Fibroblast of skin of right quadriceps (primary cell): ENCODE results near the gene RNF20.
A peak's percentile ranks its signal among the peaks of the same experiment; 100 is the strongest.
"Not testable (repeated sequence)": the region's sequence is repeated elsewhere in the genome, so short reads cannot be mapped to it uniquely, and the experiment has no call there.

Experiments used
- DNase-seq: peaks from one replicate; pipeline ENCODE4 v3.0.0-alpha.2; 2013

Gene RNF20

GRCh38 chr9:101540069-101540468 is 6.4 kb downstream of the RNF20 start:
- no peak for DNase-seq

- DNase-seq: no peak
These were observed 9.6 kb downstream of the RNF20 start for GRCh38 chr9:101543098-101543735.

- DNase-seq: not testable (repeated sequence)
These were observed 15.9 kb downstream of the RNF20 start for GRCh38 chr9:101549472-101550098.

GRCh38 chr9:101561740-101562139 is 28.1 kb downstream of the RNF20 start:
- no peak for DNase-seq

- no peak for DNase-seq
These were observed 29.3 kb downstream of the RNF20 start for GRCh38 chr9:101562966-101563365.

- no peak for DNase-seq
These were observed 30.6 kb downstream of the RNF20 start for GRCh38 chr9:101564252-101564651.

- DNase-seq: peak; percentile 37
These were observed 33.5 kb downstream of the RNF20 start for GRCh38 chr9:101566904-101567724.

- DNase-seq: no peak
These were observed 34.2 kb downstream of the RNF20 start for GRCh38 chr9:101567725-101568350.

GRCh38 chr9:101569741-101570501 is 36.3 kb downstream of the RNF20 start:
- DNase-seq: no peak

GRCh38 chr9:101571114-101571513 is 37.5 kb downstream of the RNF20 start:
- DNase-seq: no peak

GRCh38 chr9:101572316-101572715 is 38.7 kb downstream of the RNF20 start:
- no peak for DNase-seq

- peak; percentile 13 for DNase-seq
These were observed 41.2 kb downstream of the RNF20 start for GRCh38 chr9:101574731-101575333.

GRCh38 chr9:101578378-101578777 is 44.7 kb downstream of the RNF20 start:
- no peak for DNase-seq

GRCh38 chr9:101579711-101580545 is 46.3 kb downstream of the RNF20 start:
- no peak for DNase-seq

GRCh38 chr9:101582553-101582952 is 48.9 kb downstream of the RNF20 start:
- peak; percentile 90 for DNase-seq

GRCh38 chr9:101585740-101586139 is 52.1 kb downstream of the RNF20 start:
- DNase-seq: no peak

GRCh38 chr9:101586651-101587050 is 53.0 kb downstream of the RNF20 start:
- DNase-seq: no peak

- DNase-seq: peak; percentile 17
These were observed 53.8 kb downstream of the RNF20 start for GRCh38 chr9:101587332-101588043.

- peak; percentile 75 for DNase-seq
These were observed 56.4 kb downstream of the RNF20 start for GRCh38 chr9:101590074-101590473.

- DNase-seq: no peak
These were observed 57.2 kb downstream of the RNF20 start for GRCh38 chr9:101590901-101591300.
